HL-60 (cell line): ENCODE measurements around the gene CD209.

ENCODE experiments used
- CTCF ChIP-seq: IDR thresholded peaks from one replicate; pipeline ENCODE4 v1.5.1; 2011; ENCODE audit warnings: low read length, control low read depth, inconsistent platforms; ENCODE audit not compliant: insufficient read depth
- GABPA ChIP-seq: IDR thresholded peaks from 2 replicates; pipeline ENCODE4 v1.6.1; 2012; ENCODE audit warnings: low read depth
- POLR2AphosphoS5 ChIP-seq: IDR thresholded peaks from 2 replicates; pipeline ENCODE4 v1.6.1; 2012; ENCODE audit warnings: low read depth
- SPI1 ChIP-seq: IDR thresholded peaks from 2 replicates; pipeline ENCODE4 v1.6.1; 2012; ENCODE audit warnings: low read depth, mild to moderate bottlenecking, borderline replicate concordance

GRCh38 chr19:7748756-7749155 lies 1.4 kb upstream of the CD209 start:
- TF ChIP-seq POLR2AphosphoS5 (no peak), CTCF (no peak), GABPA (no peak), SPI1 (no peak)
